WERI-Rb-1 (cell line): ENCODE data around the gene DEFB124.
A peak's percentile ranks its signal among the peaks of the same experiment; 100 is the strongest.
"Not testable (repeated sequence)": the region's sequence is repeated elsewhere in the genome, so short reads cannot be mapped to it uniquely, and the experiment has no call there.

ENCODE experiments used
- DNase-seq: peaks from one replicate; pipeline ENCODE4 v3.0.0-alpha.2; 2020
- H3K27ac ChIP-seq: fragments of 250-450 bp; sonication (Bioruptor Pico); 2 replicates; pipeline ENCODE4 v1.5.1; 2020; ENCODE audit warnings: mild to moderate bottlenecking, moderate library complexity
- H3K27me3 ChIP-seq: fragments of 250-450 bp; sonication (Bioruptor Pico); 2 replicates; pipeline ENCODE4 v1.5.1; 2021; ENCODE audit warnings: mild to moderate bottlenecking, low read depth, moderate library complexity; ENCODE audit not compliant: insufficient read depth, severe bottlenecking
- H3K36me3 ChIP-seq: fragments of 250-450 bp; sonication (Bioruptor Pico); 2 replicates; pipeline ENCODE4 v1.5.1; 2020; ENCODE audit warnings: mild to moderate bottlenecking, moderate library complexity
- H3K4me3 ChIP-seq: 2 replicates; pipeline ENCODE4 v1.5.1; 2011; ENCODE audit warnings: low read depth, mild to moderate bottlenecking, control low read depth, low read length
- H3K9me3 ChIP-seq: fragments of 250-450 bp; sonication (Bioruptor Pico); 2 replicates; pipeline ENCODE4 v1.5.1; 2021; ENCODE audit warnings: mild to moderate bottlenecking, moderate library complexity; ENCODE audit not compliant: severe bottlenecking
- CTCF ChIP-seq: IDR thresholded peaks from 2 replicates; pipeline ENCODE4 v1.5.1; 2011; ENCODE audit warnings: low read depth, mild to moderate bottlenecking, control low read depth, inconsistent platforms, low read length

Gene DEFB124

GRCh38 chr20:31505903-31506302 lies 31.0 kb upstream of the DEFB124 start:
- no peak for DNase-seq
- Histone ChIP-seq H3K36me3 (no peaks in the 10 kb centered on the region), H3K4me3 (no peak overlapping the region), H3K9me3 (no peaks in the 10 kb centered on the region), H3K27me3 (no peaks in the 10 kb centered on the region), H3K27ac (no peak overlapping the region)
- no peak for TF ChIP-seq CTCF

- H3K9me3 ChIP-seq, H3K27me3 ChIP-seq, H3K36me3 ChIP-seq, H3K27ac ChIP-seq, H3K4me3 ChIP-seq: not testable (repeated sequence)
- peak; percentile 85 for TF ChIP-seq CTCF
- DNase-seq: peak; percentile 81
Observed at GRCh38 chr20:31502884-31503673, 28.2 kb upstream of the DEFB124 start.

- H3K27me3 ChIP-seq: no peaks in the 10 kb centered on the region
Observed at GRCh38 chr20:31500527-31500926, 25.6 kb upstream of the DEFB124 start.

GRCh38 chr20:31497838-31498540 lies 23.1 kb upstream of the DEFB124 start:
- TF ChIP-seq CTCF: no peak
- peak overlapping the region; percentile 73; the same call in 1 of the 2 replicates for H3K27ac ChIP-seq
- no peak overlapping the region; the same call in 1 of the 2 replicates for H3K4me3 ChIP-seq
- no peaks in the 10 kb centered on the region for H3K36me3 ChIP-seq
- no peaks in the 10 kb centered on the region for H3K9me3 ChIP-seq
- no peaks in the 10 kb centered on the region for H3K27me3 ChIP-seq
- DNase-seq: no peak

More at GRCh38 chr20:31500527-31500926, 25.6 kb upstream of the DEFB124 start:
- Histone ChIP-seq H3K36me3 (no peaks in the 10 kb centered on the region), H3K9me3 (no peaks in the 10 kb centered on the region), H3K27ac (no peak overlapping the region), H3K4me3 (no peak overlapping the region)
- TF ChIP-seq CTCF: no peak
- DNase-seq: no peak

- DNase-seq: peak; percentile 78
- no peaks in the 10 kb centered on the region for H3K27me3 ChIP-seq
- H3K4me3 ChIP-seq: peak overlapping the region; percentile 44
- H3K9me3 ChIP-seq: no peaks in the 10 kb centered on the region
- H3K36me3 ChIP-seq: no peaks in the 10 kb centered on the region
- peak overlapping the region; percentile 73 for H3K27ac ChIP-seq
- TF ChIP-seq CTCF: no peak
Observed at GRCh38 chr20:31496761-31497295, 21.9 kb upstream of the DEFB124 start.
